ENCODE results near the gene GALE.
A peak's percentile ranks its signal among the peaks of the same experiment; 100 is the strongest.

DNA sequence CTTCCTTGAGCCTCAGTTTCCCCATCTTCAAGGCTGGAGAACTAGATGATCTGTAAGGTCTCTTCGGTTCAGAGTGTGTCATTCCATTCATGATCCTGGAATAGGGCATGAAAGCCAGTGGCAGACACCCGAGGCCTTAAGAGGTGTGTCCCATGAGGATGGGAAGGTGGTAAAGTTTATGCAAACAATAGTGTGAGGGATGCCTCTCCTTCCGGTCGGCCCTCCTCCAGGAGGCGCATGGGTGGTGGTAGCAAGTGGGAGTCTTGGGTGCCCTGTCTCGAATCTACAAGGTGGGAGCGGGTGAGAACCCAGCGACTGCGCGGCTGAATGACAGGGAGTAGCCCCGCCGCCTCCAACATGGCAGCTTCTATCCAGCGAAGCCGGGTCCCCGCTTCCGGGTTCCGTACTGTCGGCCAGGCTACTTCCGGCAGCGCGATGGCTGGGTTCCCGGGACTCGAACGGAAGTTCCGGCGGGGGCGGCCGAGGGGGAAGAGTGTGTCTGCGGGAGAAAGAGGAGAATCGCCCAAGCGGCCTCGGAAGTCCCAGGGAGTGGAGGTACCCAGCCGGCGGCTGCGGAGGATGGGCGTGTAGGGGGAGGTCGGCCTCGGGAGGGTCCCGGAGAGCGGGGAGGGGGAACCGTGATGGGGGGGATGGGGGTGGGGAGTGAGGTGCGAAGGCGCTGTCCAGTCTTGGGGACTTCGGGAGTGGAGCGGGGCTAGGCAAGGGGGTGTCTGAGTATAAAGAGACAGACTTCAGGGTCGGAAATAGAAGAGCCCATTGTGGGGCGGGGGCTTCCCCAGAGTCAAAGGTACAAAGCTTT, 9.6 kb downstream of the GALE start, which contains the start of gene LYPLA2:
- TF ChIP-seq POLR2AphosphoS5 (IDR thresholded peaks at IDR 0.05; ENCODE audit: low read depth, low read length) (peak; percentile 85), SPI1 (IDR thresholded peaks at IDR 0.05; ENCODE audit: low read depth, low read length) (no peak; the same call in 1 of the 2 replicates), POLR2A (IDR thresholded peaks at IDR 0.05; ENCODE audit: low read depth, low read length) (peak; percentile 77), POU2F2 (IDR thresholded peaks at IDR 0.05; ENCODE audit: low read depth, low read length) (peak; percentile 9; the same call in 1 of the 2 replicates), TAF1 (IDR thresholded peaks at IDR 0.05; ENCODE audit: low read depth, low read length) (peak; percentile 46; the same call in 1 of the 2 replicates)
